HG02970 (cell line): ENCODE measurements around the gene ZNF823.
"Not testable (repeated sequence)": the region's sequence is repeated elsewhere in the genome, so short reads cannot be mapped to it uniquely, and the experiment has no call there.

ENCODE experiments used
- ATAC-seq: cut with Tn5 transposase; IDR thresholded peaks from one replicate; pipeline ENCODE4 v1.9.1; 2021; ENCODE audit warnings: mild to moderate bottlenecking, moderate library complexity, moderate number of reproducible peaks; ENCODE audit not compliant: unreplicated experiment, low FRiP score

ZNF823 gene

DNA sequence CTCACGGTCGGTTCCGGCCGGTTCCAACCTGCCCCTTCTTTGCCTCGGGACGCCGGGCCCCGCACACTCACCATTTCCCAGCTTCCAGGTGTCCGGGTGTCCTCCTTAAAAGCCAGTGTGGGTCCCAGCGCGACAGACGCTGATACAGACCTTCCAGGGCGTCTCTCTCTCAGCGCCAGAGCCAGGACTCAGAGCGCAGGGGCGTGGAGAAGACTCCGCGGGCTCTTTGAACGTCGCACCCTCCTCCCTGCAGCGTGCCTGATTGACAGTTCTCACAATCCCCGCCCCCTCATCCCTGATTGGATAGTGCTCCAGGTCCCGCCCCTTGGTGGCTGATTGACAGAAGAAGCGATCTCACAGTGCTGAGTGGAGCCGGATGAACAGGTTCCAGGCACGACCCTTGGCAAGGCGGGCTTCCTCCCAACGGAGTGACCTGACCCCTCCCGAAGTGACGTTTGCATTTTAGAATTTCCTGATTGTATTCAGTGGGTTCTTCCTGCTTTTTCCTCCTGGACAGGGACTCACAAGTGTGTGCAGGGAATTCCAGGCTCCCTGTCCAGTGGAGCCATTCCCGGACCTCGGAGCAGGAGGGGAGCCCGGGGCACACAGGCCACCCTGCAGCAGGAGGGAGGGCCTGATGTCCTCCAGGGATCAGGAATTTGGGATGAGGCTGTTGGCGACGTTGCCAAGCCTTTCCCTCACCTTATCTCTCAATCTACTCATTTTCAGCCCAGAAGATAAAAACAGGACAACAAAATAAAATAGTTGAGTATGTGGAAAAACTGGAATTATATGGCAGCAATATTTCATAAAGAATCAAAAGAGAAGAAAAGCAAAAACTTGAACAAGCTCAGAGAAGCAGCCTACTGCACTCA lies at the start of gene ZNF823:
TSS of gene ZNF823 (minus strand) at position 201 of the 875 bp plus-strand sequence. CDS start at position 74, 127 bp downstream.
- peak; percentile 85 for ATAC-seq

DNA sequence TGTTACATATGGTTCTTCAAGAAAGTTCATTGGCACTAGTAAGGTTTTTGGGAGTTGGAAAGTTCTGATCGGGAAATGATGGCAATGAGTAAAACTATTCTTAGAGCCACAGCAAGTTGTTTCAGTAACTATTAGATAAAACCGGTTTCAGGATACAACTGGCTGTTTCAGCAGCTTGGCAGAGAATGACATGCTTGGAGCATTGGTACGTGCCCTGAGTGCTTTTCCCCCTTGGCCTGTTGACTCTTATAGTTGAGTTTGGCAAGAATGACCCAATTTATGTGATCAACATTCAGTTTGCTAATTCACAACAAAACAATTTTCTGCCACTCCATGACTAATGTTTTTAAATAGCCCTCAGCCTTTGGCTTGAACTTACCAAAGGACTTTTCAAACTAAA lies 48.8 kb upstream of the ZNF823 start:
- ATAC-seq, result no peak

DNA sequence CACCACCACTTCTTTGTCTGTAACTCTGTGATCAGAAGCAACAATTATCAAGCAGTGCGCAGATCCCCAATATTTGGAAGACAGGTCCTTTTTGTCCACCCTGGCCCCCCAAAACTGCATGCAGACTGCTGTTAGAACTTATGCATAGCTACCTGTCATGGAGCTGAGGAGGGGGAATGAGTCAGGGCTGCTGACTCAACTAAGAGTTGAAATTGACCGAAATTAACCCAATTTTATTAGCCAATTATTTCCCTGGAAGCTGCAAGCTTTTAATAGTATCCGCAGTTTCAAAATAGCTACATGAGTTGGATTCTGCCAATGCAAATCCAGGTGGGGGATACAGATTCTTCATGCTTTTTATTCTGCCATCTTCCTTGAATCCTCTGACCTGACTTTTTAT lies 45.6 kb upstream of the ZNF823 start:
- no peak for ATAC-seq

DNA sequence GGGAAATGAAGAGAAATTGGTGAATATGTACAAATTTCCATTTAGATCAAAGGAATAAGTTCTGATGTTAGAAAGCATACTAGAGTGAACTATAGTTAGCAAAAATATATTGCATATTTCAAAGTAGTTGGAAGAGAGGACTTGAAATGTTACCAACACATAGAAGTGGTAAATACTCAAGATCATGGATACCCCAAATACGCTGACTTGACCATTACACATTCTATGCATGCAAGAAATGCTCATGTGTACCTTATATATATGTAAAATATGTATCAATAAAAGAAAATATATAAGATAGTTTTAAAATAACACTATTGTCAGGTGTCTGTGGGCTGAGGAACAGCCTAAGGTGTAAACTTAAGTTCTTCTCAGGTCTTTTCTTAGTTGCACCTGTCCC lies 45.0 kb upstream of the ZNF823 start:
- ATAC-seq, result no peak

DNA sequence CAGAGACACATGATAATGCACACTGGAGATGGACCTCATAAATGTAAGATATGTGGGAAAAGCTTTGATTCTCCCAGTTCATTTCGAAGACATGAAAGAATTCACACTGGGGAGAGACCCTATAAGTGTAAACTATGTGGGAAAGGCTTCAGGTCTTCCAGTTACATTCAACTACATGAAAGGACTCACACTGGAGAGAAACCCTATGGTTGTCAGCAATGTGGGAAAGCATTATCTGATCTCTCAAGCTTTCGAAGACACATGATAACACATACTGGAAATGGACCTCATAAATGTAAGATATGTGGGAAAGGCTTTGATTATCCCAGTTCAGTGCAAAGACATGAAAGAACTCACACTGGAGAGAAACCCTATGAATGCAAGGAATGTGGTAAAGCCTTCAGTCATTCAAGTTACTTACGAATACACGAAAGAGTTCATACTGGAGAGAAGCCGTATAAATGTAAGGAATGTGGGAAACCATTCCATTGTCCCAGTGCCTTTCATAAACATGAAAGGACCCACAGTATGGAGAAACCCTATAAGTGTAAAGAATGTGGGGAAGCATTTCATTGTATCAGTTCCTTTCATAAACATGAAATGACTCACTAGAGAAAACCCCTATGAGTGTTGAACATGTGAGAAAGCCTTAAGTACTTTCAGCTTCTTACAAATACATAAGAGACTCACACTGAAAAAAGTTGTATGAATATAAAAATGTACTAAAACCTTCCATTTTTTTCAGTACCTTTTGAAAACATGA lies 42.7 kb upstream of the ZNF823 start:
- no peak for ATAC-seq

DNA sequence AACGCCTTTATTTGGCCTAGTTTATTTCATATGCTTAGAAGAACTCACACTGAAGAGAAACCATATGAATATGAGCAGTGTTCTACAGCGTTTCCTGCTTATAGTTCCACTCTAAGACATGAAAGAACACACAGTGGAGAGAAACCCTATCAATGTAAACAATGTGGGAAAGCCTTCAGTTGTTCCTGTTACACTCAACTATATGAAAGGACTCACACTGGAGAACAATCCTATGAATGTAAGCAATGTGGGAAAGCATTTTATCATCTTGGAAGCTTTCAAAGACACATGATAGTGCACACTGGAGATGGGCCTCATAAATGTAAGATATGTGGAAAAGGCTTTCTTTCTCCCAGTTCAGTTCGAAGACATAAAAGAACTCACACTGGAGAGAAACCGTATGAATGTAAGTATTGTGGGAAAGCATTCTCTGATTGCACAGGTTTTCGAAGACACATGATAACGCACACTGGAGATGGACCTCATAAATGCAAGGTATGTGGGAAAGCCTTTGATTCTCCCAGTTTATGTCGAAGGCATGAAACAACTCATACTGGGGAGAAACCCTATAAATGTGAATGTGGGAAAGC lies 41.8 kb upstream of the ZNF823 start:
- no peak for ATAC-seq

DNA sequence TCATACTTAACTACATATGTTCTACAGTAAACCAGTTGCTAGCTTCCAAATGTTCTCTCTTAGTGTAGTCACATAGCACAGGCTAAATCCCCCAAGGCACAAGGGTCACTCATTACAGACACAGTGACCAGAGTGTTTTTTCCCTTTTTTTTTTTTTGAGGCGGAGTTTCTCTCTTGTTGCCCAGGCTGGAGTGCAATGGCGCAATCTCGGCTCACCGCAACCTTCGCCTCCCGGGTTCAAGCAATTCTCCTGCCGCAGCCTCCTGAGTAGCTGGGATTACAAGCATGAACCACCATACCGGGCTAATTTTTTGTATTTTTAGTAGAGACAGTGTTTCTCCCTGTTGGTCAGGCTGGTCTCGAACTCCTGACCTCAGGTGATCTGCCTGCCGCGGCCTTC lies 37.9 kb upstream of the ZNF823 start:
- ATAC-seq, result not testable (repeated sequence)

DNA sequence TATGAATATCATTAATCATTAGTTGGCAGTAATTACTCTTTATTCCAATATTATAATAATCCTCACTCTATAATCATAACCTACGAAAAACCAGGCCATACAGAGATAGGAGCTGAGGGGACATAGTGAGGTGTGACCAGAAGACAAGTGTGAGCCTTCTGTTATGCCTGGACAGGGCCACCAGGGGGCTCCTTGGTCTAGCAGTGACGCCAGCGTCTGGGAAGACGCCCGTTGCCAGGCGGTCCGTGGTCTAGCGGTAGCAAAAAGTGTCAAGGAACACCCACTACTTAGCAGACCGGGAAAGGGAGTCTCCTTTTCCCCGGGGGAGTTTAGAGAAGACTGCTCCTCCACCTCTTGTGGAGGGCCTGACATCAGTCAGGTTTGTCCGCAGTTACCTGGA lies 32.8 kb upstream of the ZNF823 start:
- ATAC-seq, result not testable (repeated sequence)

DNA sequence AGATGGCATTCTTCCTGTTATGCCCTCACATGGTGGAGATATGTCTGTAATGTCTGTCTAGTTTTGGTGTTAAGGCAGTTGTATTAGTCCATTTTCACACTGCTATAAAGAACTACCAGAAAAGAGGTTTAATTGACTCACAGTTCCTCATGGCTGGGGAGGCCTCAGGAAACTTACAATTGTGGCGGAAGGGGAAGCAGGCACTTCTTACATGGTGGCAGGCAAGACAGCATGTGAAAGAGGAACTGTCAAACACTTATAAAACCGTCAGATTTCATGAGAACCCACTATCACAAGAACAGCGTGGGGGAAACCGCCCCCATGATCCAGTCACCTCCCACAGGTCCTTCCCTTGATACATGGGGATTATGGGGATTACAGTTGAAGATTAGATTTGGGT lies 31.2 kb upstream of the ZNF823 start:
- ATAC-seq, result no peak

DNA sequence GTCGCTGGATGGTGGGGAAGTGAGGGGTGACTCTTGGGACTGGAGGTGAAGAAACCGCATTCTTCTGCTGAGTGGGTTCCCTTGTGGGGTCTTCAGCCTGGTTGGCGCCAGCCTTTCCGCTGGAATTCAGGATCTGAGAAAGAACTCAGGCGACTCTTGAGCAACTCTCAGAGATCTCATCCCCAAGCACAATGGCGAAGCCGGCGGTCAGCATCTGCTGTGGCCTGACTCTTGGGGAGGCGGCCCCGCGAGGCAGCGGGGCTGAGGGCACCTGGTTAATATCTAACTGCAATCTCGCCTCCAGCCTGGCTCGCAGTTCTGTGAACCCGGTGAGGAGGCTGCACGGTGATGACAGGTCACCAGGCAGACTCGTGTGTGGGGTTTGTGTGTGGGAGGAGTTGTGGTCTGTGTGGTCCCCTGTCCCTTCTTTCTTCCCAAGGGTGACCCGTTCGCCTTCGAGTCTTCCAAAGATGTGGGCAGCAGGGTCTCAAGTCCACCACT lies 28.9 kb upstream of the ZNF823 start:
- peak; percentile 35 for ATAC-seq

DNA sequence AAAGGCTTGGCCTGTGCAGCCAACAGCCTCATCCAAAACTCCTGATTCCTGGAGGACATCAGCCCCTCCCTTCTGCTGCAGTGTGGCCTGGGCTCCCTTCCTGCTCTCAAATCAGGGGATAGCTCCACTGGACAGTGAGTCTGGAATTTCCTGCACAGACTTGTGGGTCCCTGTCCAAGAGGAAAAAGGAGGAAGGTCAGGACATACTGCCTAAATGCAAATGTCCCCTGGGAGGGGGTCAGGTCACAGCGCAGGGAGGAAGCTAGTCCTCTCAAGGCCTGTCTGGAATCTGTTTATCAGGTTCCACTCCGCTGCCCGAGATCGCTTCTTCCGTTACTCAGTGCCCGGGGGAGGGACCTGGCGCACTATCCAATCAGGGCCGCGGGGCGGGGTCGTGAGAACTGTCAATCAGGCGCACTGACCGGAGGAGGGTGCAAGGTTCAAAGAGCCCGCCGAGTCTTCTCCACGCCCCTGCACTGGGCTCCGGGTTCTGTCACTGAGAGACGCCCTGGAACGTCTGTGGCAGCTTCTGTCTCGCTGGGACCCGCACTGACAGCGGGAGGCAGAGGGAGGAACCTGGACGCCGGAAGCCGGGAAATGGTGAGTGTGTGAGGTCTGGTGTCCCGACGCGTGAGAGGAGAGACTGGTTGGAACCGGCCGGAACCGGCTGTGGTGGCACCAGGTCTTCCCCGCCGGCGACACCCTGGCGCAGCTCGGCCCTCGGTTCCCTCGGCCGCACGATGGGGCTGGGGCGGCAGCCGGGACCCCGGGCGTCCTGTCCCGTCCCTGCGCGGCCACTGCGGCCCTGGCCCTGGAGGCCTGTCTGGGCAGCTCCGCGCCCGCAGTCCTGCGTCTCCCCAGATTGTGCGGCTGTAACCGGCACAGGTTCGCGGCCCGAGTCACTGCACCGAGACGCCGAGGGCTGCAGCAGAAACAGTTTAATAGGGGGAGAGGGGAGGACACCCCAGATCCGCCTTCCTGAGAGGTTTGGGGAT lies 28.1 kb upstream of the ZNF823 start, which contains the start of gene ZNF441:
TSS of gene ZNF441 (plus strand) at position 404 of the 995 bp plus-strand sequence. CDS start at position 598, 194 bp downstream.
- peak; percentile 80 for ATAC-seq

DNA sequence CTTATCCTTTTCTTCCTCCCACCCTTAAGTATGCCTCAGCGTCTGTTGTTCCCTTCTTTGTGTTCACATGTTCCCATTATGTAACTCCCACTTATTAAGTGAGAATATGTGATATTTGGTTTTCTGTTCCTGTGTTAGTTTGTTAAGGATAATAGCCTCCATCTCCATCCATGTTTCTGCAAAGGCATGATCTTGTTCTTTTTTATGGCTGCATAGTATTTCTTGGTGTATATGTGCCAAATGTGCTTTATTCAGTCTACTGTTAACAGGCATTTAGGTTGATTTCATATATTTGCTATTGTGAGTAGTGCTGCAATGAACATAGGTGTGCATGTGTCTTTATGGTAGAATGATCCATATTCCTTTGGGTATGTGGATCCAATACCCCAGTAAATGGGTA lies 24.9 kb upstream of the ZNF823 start:
- no peak for ATAC-seq

DNA sequence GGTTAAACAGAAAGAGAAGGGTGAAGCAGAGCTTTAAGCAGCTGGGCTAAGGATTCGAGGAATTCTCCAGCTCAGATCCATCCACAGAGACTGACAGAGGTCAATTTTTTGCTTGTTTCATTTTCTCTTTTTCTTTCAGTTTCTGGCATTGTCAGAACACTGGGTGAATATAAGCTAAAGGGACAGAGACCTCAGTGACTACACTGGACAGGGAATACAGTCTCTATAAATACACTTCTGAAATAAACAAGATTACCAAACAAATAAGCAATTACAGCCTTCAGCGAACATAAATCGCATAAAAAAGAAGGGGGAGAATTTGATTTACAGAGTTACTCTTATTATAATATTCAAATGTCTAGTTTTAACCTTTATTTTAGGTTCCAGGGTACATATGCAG lies 24.4 kb upstream of the ZNF823 start:
- ATAC-seq, result no peak

DNA sequence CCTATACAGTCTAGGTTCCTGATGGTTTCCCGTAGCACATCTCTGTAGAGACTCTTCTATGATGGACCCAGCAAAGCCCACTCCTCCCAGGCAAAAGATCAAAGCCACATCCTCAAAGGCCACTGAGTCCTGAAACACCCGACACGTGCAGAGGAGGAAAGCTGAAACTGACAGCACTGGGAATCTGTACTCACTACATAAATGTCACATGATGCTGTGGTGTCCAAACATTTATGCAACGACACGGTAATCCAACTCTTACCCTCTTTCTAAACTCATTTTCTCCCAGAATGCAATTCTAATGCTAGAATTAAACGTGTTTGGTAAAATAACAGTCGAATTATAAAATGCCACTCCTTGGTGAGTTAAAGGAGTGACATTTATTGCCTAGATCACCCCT lies 21.1 kb upstream of the ZNF823 start:
- no peak for ATAC-seq

DNA sequence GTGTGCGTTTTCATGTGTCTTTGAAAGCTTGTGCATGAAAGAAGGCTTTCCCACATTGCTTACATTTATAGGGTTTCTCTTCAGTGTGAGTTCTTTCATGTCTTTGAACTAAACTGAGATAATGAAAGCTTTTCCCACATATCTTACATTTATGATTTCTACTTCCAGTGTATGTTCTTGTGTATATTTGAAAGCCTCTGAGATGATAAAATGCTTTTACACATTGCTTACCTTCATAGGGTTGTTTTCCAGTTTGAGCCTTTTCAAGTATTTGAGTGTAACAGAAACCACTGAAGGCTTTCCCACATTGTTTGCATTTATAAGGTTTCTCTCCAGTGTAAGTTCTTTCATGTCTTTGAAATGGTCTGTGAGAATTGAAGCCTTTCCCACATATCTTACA lies 18.2 kb upstream of the ZNF823 start:
- no peak for ATAC-seq

DNA sequence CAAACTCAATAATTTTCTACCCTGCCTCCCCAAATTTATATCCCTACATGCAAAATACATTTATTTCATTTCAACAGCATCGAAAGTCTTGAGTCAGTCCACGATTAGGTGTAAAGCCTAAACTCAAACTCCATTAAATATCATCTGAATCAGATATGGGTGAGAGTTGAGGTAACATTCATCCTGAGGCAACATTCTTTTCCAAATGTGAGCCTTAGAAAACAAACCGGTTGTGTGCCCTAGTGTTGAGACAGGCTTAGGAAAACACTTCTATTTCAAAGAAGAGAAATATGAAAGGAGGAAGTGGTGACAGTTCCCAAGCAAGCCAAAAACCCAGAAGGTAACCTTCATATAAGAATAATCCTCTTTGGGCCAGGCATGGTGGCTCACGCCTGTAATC lies 15.9 kb upstream of the ZNF823 start:
- ATAC-seq, result no peak

DNA sequence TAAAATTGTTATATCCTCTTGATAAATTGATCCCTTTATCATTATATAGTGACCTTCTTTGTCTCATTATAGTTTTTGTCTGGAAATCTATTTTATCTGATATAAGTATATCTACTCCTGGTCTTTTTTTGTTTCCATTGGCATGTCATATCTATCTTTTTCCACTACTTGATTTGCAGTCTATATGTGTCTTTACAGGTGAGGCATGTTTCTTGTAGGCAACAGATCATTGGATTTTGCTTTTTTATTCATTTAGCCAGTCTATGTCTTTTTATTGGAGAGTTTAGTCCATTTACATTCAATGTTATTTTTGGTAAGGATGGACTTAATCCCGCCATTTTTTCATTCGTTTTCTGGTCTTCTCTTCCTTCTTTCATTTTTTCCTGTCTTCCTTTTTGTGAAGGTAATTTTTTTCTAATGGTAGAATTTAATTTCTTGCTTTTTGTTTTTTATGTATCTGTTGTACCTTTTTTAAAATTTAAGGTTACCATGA lies 13.5 kb upstream of the ZNF823 start:
- ATAC-seq, result no peak

DNA sequence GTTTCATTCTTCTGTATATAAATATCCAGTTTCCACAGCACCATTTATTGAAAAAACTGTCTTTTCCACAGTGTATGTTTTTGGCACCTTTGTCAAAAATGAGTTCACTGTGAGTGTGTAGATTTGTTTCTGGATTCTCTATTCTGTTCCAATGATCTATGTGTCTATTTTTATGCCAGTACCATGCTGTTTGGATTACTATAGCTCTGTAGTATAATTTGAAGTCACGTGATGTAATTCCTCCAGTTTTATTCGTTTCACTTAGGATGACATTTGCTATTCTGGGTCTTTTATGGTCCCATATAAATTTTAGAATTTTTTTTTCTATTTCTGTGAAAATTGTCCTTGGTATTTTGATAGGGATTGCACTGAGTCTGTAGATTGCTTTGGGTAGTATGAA lies 11.0 kb upstream of the ZNF823 start:
- ATAC-seq, result no peak

DNA sequence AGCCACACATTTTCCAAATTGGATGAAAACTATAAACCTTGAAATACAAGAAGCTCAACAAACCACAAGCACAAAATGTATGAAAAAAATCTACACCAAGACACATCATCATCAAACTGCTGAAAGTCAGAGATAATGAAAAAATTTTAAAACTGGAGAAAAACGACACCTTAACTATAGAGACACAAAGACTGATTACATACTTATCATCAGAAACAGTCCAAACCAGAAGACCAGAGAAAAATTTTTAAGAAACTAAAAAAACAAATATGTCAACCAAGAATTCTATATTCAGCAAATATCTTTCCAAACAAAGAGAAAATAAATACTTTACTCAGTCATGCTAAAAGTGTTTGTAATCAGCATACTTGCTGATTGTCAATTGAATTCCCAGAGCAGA lies 8.5 kb upstream of the ZNF823 start:
- no peak for ATAC-seq

DNA sequence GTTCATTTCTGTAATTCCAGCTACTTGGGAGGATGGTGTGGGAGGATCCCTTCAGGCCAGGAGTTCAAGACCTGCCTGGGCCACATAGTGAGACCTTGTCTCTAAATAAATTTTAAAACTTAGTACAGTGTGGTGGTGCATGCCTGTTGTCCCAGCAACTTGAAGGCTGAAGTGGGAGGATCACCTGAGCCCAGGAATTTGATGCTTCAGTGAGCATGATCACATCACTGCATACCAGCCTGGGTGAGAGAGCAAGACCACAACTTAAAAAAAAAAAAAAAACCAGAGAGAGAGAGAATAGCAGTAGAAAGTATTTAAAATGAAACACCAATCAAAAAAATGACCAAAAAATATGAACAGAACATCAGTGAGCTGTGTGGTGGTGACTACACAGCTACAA lies 7.1 kb upstream of the ZNF823 start:
- ATAC-seq, result no peak
